Measurements from ENCODE around the gene TIMM8B.

- no peak for TF ChIP-seq CTCF (IDR thresholded peaks at IDR 0.05)
- no peak for TF ChIP-seq RAD21 (conservative IDR thresholded peaks at IDR 0.05 in 1 of 2, IDR thresholded peaks at IDR 0.05 in 1 of 2)
- TF ChIP-seq ZFP36 (IDR thresholded peaks at IDR 0.05; ENCODE audit: borderline replicate concordance, partially characterized antibody): no peak
- no peak for TF ChIP-seq POLR2AphosphoS2 (conservative IDR thresholded peaks at IDR 0.05; ENCODE audit: low read length)
- no peak for TF ChIP-seq ELK1 (IDR thresholded peaks at IDR 0.05; ENCODE audit: low read depth, low read length)
- TF ChIP-seq FOXS1 (CRISPR knock-in tag; IDR thresholded peaks at IDR 0.05): no peak
These were observed 41.6 kb downstream of the TIMM8B start for GRCh38 chr11:112044961-112045360.
